SJSA1 (cell line): Measurements from ENCODE around the gene ANKRD52. TPM values are rescaled to one million over a fixed set of nuclear protein-coding genes. Genes with fewer than 3 reads are reported as not detected.
A peak's percentile ranks its signal among the peaks of the same experiment; 100 is the strongest.

ENCODE experiments used
- DNase-seq, 2 experiments: peaks; one replicate each; pipeline ENCODE4 v3.0.0-alpha.2; 2015 to 2020; ENCODE audit warnings: low spot score in 2 of 2, low read depth in 1 of 2
- H3K27ac ChIP-seq: fragments of 250-450 bp; sonication (Bioruptor Pico); 2 replicates; pipeline ENCODE4 v1.5.1; 2020; ENCODE audit warnings: mild to moderate bottlenecking, moderate library complexity
- H3K27me3 ChIP-seq: fragments of 250-450 bp; sonication (Bioruptor Pico); replicated peaks from 2 replicates; pipeline ENCODE4 v1.5.1; 2020; ENCODE audit warnings: mild to moderate bottlenecking, moderate library complexity
- H3K36me3 ChIP-seq: fragments of 250-450 bp; sonication (Bioruptor Pico); 2 replicates; pipeline ENCODE4 v1.5.1; 2020; ENCODE audit warnings: mild to moderate bottlenecking
- H3K4me1 ChIP-seq: fragments of 250-450 bp; sonication (Bioruptor Pico); replicated peaks from 2 replicates; pipeline ENCODE4 v1.6.1; 2021; ENCODE audit warnings: mild to moderate bottlenecking
- H3K4me3 ChIP-seq: fragments of 250-450 bp; sonication (Bioruptor Pico); 2 replicates; pipeline ENCODE4 v1.5.1; 2020; ENCODE audit warnings: mild to moderate bottlenecking
- H3K9me3 ChIP-seq: fragments of 250-450 bp; sonication (Bioruptor Pico); replicated peaks from 2 replicates; pipeline ENCODE4 v1.5.1; 2020; ENCODE audit warnings: mild to moderate bottlenecking
- total RNA-seq: library from RNA; depleted of rRNA; stranded (reverse); fragments of >200 nt; shearing (Covaris generic); gene quantifications from 2 replicates; pipeline ENCODE4 v1.2.3, GENCODE V29; 2014

Gene ANKRD52
- total RNA-seq, 1 experiment from 2014 or later: 12.7 TPM

GRCh38 chr12:56242986-56243385, 15.2 kb downstream of the ANKRD52 start:
- no peaks in the 10 kb centered on the region for H3K27me3 ChIP-seq
- no peak for DNase-seq
- peaks cover 92% of the 10 kb centered on the region for H3K36me3 ChIP-seq
- H3K4me3 ChIP-seq: no peak overlapping the region
- no peak overlapping the region for H3K27ac ChIP-seq
- H3K4me1 ChIP-seq: no peaks in the 10 kb centered on the region
- no peaks in the 10 kb centered on the region for H3K9me3 ChIP-seq

GRCh38 chr12:56241424-56242303, 16.5 kb downstream of the ANKRD52 start:
- DNase-seq: no peak
- Histone ChIP-seq H3K27ac (no peak overlapping the region), H3K36me3 (peaks cover 94% of the 10 kb centered on the region), H3K9me3 (no peaks in the 10 kb centered on the region), H3K4me3 (no peak overlapping the region), H3K4me1 (no peaks in the 10 kb centered on the region), H3K27me3 (no peaks in the 10 kb centered on the region)

- DNase-seq: no peak
- Histone ChIP-seq H3K36me3 (peaks cover 60% of the 10 kb centered on the region), H3K27me3 (no peaks in the 10 kb centered on the region), H3K4me1 (no peaks in the 10 kb centered on the region), H3K9me3 (no peaks in the 10 kb centered on the region), H3K27ac (no peak overlapping the region), H3K4me3 (no peak overlapping the region)
Observed at GRCh38 chr12:56237552-56237951, 20.6 kb downstream of the ANKRD52 start.

- DNase-seq: no peak
- Histone ChIP-seq H3K36me3 (peaks cover 55% of the 10 kb centered on the region), H3K27ac (no peak overlapping the region), H3K4me1 (no peaks in the 10 kb centered on the region), H3K27me3 (no peaks in the 10 kb centered on the region), H3K9me3 (no peaks in the 10 kb centered on the region), H3K4me3 (no peak overlapping the region)
Observed at GRCh38 chr12:56236985-56237384, 21.2 kb downstream of the ANKRD52 start.

- Histone ChIP-seq H3K36me3 (peaks cover 46% of the 10 kb centered on the region), H3K4me1 (no peaks in the 10 kb centered on the region), H3K9me3 (no peaks in the 10 kb centered on the region), H3K4me3 (no peak overlapping the region), H3K27ac (no peak overlapping the region), H3K27me3 (no peaks in the 10 kb centered on the region)
- DNase-seq: no peak
Observed at GRCh38 chr12:56236091-56236490, 22.1 kb downstream of the ANKRD52 start.

GRCh38 chr12:56234746-56235436, 23.3 kb downstream of the ANKRD52 start:
- DNase-seq: no peak
- Histone ChIP-seq H3K27ac (no peak overlapping the region), H3K4me3 (no peak overlapping the region)

GRCh38 chr12:56231184-56231582, 27.0 kb downstream of the ANKRD52 start:
- no peak overlapping the region for H3K4me3 ChIP-seq
- DNase-seq: no peak
- peaks cover 3% of the 10 kb centered on the region for H3K36me3 ChIP-seq
- H3K9me3 ChIP-seq: no peaks in the 10 kb centered on the region
- no peak overlapping the region for H3K27ac ChIP-seq
- no peaks in the 10 kb centered on the region for H3K4me1 ChIP-seq
- no peaks in the 10 kb centered on the region for H3K27me3 ChIP-seq

More at GRCh38 chr12:56234746-56235436, 23.3 kb downstream of the ANKRD52 start:
- no peaks in the 10 kb centered on the region for H3K4me1 ChIP-seq
- H3K27me3 ChIP-seq: no peaks in the 10 kb centered on the region
- H3K9me3 ChIP-seq: no peaks in the 10 kb centered on the region
- H3K36me3 ChIP-seq: peaks cover 36% of the 10 kb centered on the region

GRCh38 chr12:56230432-56231183, 27.6 kb downstream of the ANKRD52 start:
- no peaks in the 10 kb centered on the region for H3K4me1 ChIP-seq
- H3K9me3 ChIP-seq: no peaks in the 10 kb centered on the region
- no peak for DNase-seq
- no peak overlapping the region for H3K4me3 ChIP-seq
- H3K27me3 ChIP-seq: no peaks in the 10 kb centered on the region
- no peak overlapping the region for H3K27ac ChIP-seq
- no peaks in the 10 kb centered on the region for H3K36me3 ChIP-seq

- Histone ChIP-seq H3K9me3 (no peaks in the 10 kb centered on the region), H3K27me3 (no peaks in the 10 kb centered on the region), H3K4me1 (no peaks in the 10 kb centered on the region; the same call in 1 of the 2 replicates), H3K36me3 (no peaks in the 10 kb centered on the region), H3K4me3 (no peak within 1 kb of the TSS), H3K27ac (no peak within 1 kb of the TSS)
- DNase-seq: no peak
Observed at GRCh38 chr12:56229916-56230431, 28.2 kb downstream of the ANKRD52 start, which contains the start of gene SLC39A5. SLC39A5 (plus strand) TSS chr12:56230051; CDS start chr12:56231275, 1,224 bp downstream.

- Histone ChIP-seq H3K27me3 (no peaks in the 10 kb centered on the region), H3K4me3 (no peak overlapping the region), H3K36me3 (no peaks in the 10 kb centered on the region), H3K4me1 (no peaks in the 10 kb centered on the region; the same call in 1 of the 2 replicates), H3K27ac (no peak overlapping the region), H3K9me3 (no peaks in the 10 kb centered on the region)
- no peak for DNase-seq
Observed at GRCh38 chr12:56229082-56229481, 29.1 kb downstream of the ANKRD52 start.

GRCh38 chr12:56224954-56225353, 33.2 kb downstream of the ANKRD52 start:
- Histone ChIP-seq H3K27ac (no peak overlapping the region), H3K36me3 (no peaks in the 10 kb centered on the region; the same call in none of the 2 replicates), H3K27me3 (no peaks in the 10 kb centered on the region), H3K9me3 (no peaks in the 10 kb centered on the region), H3K4me1 (peaks cover 20% of the 10 kb centered on the region), H3K4me3 (peak overlapping the region; percentile 48)
- DNase-seq: no peak

GRCh38 chr12:56224102-56224701, 34.0 kb downstream of the ANKRD52 start, which contains the start of gene NABP2:
NABP2 (plus strand) TSS chr12:56224342; CDS start chr12:56224857, 515 bp downstream.
- Histone ChIP-seq H3K4me3 (peak within 1 kb of the TSS; percentile 48), H3K36me3 (no peaks in the 10 kb centered on the region; the same call in none of the 2 replicates), H3K27me3 (no peaks in the 10 kb centered on the region), H3K27ac (peak within 1 kb of the TSS; percentile 32), H3K9me3 (no peaks in the 10 kb centered on the region), H3K4me1 (peaks cover 20% of the 10 kb centered on the region)
- peak; percentile 97 to 98 for DNase-seq

- peak overlapping the region; percentile 48 for H3K4me3 ChIP-seq
- no peaks in the 10 kb centered on the region; the same call in none of the 2 replicates for H3K36me3 ChIP-seq
- H3K4me1 ChIP-seq: peaks cover 20% of the 10 kb centered on the region
- H3K27ac ChIP-seq: peak overlapping the region; percentile 32
- no peaks in the 10 kb centered on the region for H3K9me3 ChIP-seq
- no peak for DNase-seq
- H3K27me3 ChIP-seq: no peaks in the 10 kb centered on the region
Observed at GRCh38 chr12:56223571-56224101, 34.5 kb downstream of the ANKRD52 start.
